ENCODE measurements around the gene ITGB1.

The ITGB1 gene

DNA sequence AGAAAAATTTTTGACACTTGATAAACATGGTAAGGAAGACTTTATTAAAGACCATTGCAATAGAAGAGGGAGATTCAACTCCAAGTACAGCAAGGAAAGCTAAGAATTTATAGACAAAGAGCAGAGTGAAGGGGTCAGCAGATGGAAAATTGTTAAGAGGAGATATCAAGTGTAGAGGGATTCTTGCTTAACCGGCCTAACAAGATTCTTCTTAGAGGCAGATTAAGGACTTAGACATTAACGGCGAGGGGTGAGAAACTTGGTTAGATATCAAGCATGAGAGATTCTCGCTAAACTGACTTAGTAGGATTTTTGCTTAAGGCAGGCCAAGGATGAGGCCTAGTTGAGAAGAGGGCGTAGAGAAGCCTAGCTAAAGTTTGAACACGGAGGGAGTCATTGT lies 76.0 kb downstream of the ITGB1 start:
- DNase-seq = no peak

DNA sequence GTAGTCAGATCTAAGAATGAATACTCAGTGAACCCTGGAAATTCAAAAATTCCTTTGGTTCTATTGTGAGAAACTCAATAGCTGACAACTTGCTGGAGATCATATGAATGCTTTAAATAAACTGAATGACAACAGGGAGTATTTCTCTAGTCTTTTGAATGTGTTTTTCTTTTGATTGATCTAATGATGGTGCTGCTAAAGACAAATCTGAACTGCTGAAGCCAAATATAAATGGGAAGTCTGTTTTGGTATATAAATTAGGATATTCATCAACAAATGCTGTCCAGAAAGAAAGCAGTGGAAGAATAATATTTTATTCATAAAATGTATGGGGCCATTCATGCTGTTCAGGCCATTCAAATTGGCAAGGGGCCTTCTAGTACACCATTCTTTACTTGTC lies 79.4 kb downstream of the ITGB1 start:
- DNase-seq = no peak

- DNase-seq = no peak
These were observed 80.1 kb downstream of the ITGB1 start for GRCh38 chr10:32877915-32878314.

DNA sequence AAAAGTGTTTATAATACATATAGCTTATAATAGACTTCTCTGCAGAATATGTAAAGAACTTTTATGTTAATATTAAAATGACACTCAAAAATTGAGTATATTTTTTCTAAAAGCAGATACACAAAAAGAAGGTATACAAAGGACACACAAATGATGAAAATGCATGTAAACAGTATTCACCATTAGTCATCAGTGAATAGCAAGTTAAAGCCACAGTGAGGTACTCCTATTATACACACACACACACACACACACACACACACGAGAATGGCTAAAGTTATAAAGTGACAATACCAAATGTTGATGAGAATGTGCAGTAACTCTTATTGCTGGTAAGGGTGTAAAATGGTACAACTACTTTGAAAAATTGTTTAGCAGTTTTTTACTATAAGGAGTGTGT lies 92.9 kb downstream of the ITGB1 start:
- no peak for DNase-seq

DNA sequence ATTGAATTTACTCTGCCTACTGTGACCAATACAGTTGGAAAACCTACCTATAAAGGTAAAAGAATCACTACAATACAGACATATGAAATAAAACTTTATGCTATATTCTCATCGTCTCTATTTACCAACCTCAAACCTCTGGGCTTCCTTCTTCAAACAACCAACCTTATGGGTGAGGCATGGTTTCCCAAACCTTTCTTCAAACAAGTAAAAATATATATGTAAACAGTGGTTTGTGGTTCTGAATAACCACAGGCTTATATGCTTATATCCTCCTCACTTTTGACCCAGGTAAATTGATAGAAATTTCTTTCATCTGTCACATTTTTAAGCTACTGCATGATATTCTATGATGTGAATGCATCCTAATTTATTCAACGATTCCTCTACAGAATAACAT lies 103.6 kb downstream of the ITGB1 start:
- DNase-seq = no peak

GRCh38 chr10:32851301-32851700 lies 106.7 kb downstream of the ITGB1 start:
- no peak for DNase-seq

Measured in NCI-H1417 (cell line).